GM10266 (cell line): ENCODE data around the gene SPTB.

Experiments used
- DNase-seq: peaks from one replicate; pipeline ENCODE4 v3.0.0; 2012; ENCODE audit errors: extremely low spot score
- TF ChIP-seq, protein P1 (sequence below): IDR thresholded peaks from 2 replicates; pipeline ENCODE4 v1.5.1; 2012; ENCODE audit warnings: mild to moderate bottlenecking, low read depth; ENCODE audit not compliant: control insufficient read depth, insufficient read depth; ENCODE audit errors: missing control alignments

The SPTB gene

DNA sequence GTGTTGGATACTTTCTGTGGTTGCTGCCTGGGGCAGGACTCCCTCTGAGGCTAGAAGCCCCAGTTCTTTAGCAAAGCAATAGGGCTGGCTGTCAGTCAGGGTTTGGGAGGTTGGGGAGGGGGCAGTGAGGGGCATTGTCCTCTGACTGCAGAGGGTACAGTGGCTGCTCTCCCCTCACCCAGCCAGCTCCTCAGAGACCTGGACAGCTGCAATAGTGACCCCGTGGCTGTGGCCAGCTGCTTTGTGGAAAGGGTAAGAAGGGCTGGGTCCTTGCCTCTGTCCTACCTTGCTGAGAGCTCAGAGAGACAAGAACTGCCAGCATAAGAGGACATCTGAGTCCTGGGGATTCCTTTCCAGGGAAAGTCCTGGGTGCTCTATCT lies 149.7 kb downstream of the SPTB start:
- DNase-seq, result no peak
- TF ChIP-seq, protein P1, sequence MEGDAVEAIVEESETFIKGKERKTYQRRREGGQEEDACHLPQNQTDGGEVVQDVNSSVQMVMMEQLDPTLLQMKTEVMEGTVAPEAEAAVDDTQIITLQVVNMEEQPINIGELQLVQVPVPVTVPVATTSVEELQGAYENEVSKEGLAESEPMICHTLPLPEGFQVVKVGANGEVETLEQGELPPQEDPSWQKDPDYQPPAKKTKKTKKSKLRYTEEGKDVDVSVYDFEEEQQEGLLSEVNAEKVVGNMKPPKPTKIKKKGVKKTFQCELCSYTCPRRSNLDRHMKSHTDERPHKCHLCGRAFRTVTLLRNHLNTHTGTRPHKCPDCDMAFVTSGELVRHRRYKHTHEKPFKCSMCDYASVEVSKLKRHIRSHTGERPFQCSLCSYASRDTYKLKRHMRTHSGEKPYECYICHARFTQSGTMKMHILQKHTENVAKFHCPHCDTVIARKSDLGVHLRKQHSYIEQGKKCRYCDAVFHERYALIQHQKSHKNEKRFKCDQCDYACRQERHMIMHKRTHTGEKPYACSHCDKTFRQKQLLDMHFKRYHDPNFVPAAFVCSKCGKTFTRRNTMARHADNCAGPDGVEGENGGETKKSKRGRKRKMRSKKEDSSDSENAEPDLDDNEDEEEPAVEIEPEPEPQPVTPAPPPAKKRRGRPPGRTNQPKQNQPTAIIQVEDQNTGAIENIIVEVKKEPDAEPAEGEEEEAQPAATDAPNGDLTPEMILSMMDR, result no peak

DNA sequence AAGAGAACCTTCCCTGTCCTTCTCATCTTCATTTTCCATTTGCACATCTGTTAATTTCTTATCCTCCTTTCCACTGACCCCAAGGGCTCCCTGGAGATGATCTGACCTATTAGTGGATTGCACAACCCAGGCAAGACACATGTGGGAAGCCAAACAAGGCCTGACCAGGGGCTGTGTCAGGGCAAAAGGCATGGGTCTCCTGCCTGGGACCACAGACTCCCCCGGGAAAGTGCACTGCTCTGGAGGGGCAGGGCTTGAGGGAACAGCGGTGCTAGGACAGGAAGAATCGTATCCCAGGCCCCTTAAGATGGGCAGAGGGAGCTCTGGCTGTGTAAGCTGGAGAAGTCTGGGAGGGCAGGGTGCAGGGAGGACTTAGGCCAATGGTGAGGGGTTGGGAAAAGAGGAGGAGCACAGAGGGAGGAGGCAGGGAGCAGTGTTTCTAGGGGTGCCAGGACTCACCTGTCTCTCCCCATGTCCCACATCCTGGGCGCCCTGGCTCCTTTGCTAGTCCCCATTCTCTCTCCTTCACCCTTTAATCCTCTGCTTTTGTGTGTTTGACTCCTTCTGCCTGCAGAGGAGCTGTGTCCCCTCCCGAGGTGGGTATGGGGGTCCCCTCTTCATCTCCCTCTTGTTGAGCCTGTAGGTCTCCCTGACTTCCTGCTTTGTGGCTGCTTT lies 150.2 kb downstream of the SPTB start:
- TF ChIP-seq, protein P1, result no peak
- no peak for DNase-seq

DNA sequence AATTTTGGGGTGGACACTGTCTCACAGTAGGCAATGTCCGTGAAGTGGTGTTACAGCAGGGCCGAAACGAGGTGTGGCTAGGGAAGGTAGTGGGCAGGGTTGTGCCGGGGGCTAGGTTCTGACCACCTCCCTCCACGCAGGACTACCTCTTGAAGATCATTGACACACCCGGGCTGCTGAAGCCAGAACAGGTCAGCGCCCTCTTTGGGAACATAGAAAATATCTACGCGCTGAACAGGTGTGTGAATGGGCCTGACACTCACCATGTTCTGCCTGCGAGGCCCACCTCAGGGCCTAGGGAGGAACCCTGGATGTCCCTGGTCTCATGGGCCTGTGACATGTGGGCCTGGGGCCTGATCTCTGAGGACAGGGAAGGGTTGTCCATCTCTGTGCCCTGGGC lies 150.9 kb downstream of the SPTB start:
- DNase-seq, result no peak
- TF ChIP-seq, protein P1, result no peak

DNA sequence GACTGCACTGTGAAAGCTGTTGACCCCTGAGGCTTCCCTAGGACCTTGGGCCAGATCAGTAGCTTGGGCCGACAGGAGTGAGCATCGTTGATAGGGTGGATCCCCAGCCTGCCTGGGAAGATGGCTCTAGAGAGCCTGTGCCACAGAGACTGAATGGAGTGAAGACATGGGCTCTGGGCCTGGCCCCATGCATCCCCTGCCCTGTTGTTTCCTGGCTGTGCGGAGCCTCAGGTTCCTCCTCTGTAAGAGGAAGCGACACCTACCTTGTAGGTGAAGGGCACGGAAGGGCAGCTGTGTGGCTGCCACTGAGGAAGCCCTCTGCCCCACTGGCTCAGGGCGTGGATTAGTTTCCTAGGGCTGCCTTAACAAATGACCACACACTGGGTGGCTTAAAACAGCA lies 151.6 kb downstream of the SPTB start:
- no peak for DNase-seq
- TF ChIP-seq, protein P1, result no peak

DNA sequence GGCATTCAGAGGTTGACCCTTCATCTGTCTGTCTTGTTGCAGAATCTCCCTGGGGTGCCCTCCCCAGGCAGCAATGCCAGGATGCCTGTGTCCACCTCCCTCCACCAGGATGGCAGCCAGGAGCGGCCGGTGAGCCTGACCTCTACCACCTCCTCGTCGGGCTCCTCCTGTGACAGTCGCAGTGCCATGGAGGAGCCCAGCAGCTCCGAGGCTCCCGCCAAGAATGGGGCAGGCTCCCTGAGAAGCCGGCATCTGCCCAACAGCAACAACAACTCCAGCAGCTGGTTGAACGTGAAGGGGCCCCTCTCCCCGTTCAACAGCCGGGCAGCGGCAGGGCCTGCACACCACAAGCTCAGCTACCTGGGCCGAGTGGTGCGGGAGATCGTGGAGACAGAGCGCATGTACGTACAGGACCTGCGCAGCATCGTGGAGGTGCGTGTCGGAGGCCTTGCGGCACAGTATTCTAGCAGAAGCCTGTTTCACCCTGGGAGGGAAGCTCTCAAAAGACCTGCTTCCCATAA lies 152.1 kb downstream of the SPTB start:
- no peak for DNase-seq
- TF ChIP-seq, protein P1, result no peak

DNA sequence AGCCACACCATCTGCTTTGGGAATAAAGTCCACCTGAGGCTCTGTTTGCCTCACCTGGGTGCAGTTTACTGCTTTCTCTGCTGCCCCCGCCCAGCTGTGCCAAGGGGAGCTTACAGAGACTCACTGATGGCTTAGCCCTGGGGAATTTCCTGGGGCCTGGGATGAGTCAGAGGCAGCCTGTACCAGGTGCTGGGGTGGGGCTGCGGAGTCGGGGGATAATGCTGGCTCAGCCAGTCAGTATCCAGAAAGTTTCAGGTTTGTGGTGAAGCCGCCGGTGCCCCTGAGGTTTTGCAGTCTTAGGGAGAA lies 153.2 kb downstream of the SPTB start:
- DNase-seq, result no peak
- TF ChIP-seq, protein P1, result no peak

DNA sequence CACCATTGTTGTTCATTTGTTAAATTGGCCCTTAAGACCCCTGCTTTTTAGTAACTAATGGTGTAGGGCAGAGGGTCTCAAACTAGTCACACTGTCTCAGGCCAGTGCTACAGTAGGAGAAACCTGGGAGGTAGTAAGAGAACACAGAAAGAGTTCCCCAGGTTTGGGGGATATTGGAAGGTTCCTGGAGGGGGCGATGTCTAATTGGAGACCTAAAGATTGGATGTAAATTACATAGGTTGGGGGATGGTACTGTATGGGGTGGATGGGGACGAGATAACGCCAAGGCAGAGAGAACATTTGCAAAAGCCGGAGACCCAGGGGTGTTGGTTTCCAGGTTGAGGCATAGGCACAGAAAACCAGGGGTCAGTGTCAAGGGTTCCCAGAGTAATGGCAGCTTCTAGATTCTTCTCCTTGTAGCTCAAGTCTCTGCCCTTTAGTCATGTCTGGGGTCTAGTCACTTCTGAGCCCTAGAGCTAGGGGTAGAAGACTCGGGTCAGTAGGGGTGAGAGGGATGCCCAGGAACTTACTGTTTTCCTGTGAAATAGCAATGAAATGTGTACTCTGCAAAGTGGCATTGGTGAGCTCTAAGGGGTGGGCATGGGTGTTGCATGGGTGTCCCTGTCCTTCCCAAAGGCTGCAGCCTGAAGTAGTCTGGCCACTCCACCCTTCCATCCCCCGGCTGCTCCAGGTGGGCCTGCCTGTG lies 153.7 kb downstream of the SPTB start:
- no peak for DNase-seq
- TF ChIP-seq, protein P1, result no peak
